Common myeloid progenitor, CD34-positive (primary cell): ENCODE results near the gene UGT1A5.

Source experiments
- CTCF ChIA-PET: fragments of 350-600 bp; sonication (Branson Sonifier 250); formaldehyde crosslinking; loops from one replicate; lab custom pipeline; 2021; ENCODE audit warnings: antibody characterized with exemption; lab: Charles Lee
- POLR2A ChIA-PET: fragments of 350-600 bp; sonication (Branson Sonifier 250); formaldehyde crosslinking; loops from one replicate; lab custom pipeline; 2021; ENCODE audit warnings: antibody characterized with exemption; lab: Charles Lee
- DNase-seq, 3 donors: peaks; one replicate each; pipeline versions ENCODE4 v3.0.0 to v3.0.0-alpha.2; 2013
- H3K27ac ChIP-seq, 2 experiments: 1 replicate in 1 of 2; 2 replicates in 1 of 2; pipeline ENCODE4 v1.7.0; 2013; ENCODE audit warnings: inconsistent platforms in 2 of 2, low read length in 2 of 2, mild to moderate bottlenecking in 2 of 2, low read depth in 1 of 2, moderate library complexity in 1 of 2; ENCODE audit not compliant: severe bottlenecking in 2 of 2, insufficient read depth in 1 of 2, poor library complexity in 1 of 2
- H3K27me3 ChIP-seq, 5 experiments: replicated peaks in 2 of 5; 1 replicate in 3 of 5; 2 replicates in 2 of 5; pipeline versions ENCODE4 v1.6.1 to v1.7.0; 2013; ENCODE audit warnings: low read length in 4 of 5, mild to moderate bottlenecking in 2 of 5, moderate library complexity in 2 of 5, inconsistent platforms in 1 of 5; ENCODE audit not compliant: insufficient read depth in 5 of 5, control insufficient read depth in 4 of 5
- H3K36me3 ChIP-seq, 4 experiments: 1 replicate in 2 of 4; 2 replicates in 2 of 4; pipeline versions ENCODE4 v1.6.1 to v1.7.0; 2013; ENCODE audit warnings: low read length in 3 of 4, control low read depth in 1 of 4, mild to moderate bottlenecking in 1 of 4; ENCODE audit not compliant: control insufficient read depth in 4 of 4, insufficient read depth in 4 of 4
- H3K4me1 ChIP-seq, 4 experiments: 1 replicate in 3 of 4; 2 replicates in 1 of 4; pipeline versions ENCODE4 v1.6.1 to v1.7.1; 2013; ENCODE audit warnings: low read length in 3 of 4, mild to moderate bottlenecking in 3 of 4, control low read depth in 1 of 4, inconsistent platforms in 1 of 4, moderate library complexity in 1 of 4; ENCODE audit not compliant: control insufficient read depth in 4 of 4, insufficient read depth in 4 of 4; ENCODE audit errors: control extremely low read depth in 1 of 4
- H3K4me3 ChIP-seq, 7 experiments: 1 replicate in 4 of 7; 2 replicates in 3 of 7; pipeline versions ENCODE4 v1.5.1 to v1.7.0; 2013; ENCODE audit warnings: mild to moderate bottlenecking in 7 of 7, low read length in 6 of 7, moderate library complexity in 6 of 7, inconsistent platforms in 2 of 7, low read depth in 2 of 7, control low read depth in 1 of 7; ENCODE audit not compliant: insufficient read depth in 4 of 7, control insufficient read depth in 1 of 7; ENCODE audit errors: extremely low read depth in 1 of 7
- H3K9me3 ChIP-seq, 5 experiments: 1 replicate in 4 of 5; 2 replicates in 1 of 5; pipeline versions ENCODE4 v1.6.1 to v1.7.1; 2013; ENCODE audit warnings: low read length in 4 of 5, mild to moderate bottlenecking in 2 of 5, inconsistent platforms in 1 of 5, low read depth in 1 of 5, moderate library complexity in 1 of 5; ENCODE audit not compliant: control insufficient read depth in 4 of 5, insufficient read depth in 2 of 5; ENCODE audit errors: control extremely low read depth in 1 of 5
- WGBS: methylation state at CpG from one replicate; pipeline ENCODE4 v1.1.5; 2013; ENCODE audit not compliant: insufficient coverage; 5-methylcytosine and 5-hydroxymethylcytosine counted together

UGT1A5 gene

GRCh38 chr2:233810385-233810784 lies 97.7 kb downstream of the UGT1A5 start:
- Histone ChIP-seq H3K4me3 (no peak overlapping the region), H3K27ac (no peak overlapping the region), H3K9me3 (no peaks in the 10 kb centered on the region), H3K4me1 (no peaks in the 10 kb centered on the region), H3K27me3 (peaks cover 0 to 7% (median 3%) of the 10 kb centered on the region in 5 experiments), H3K36me3 (no peaks in the 10 kb centered on the region)
- POLR2A ChIA-PET: no interaction called here
- WGBS: 99% methylated on average over 5 of the region's 6 CpGs
- no peak for DNase-seq
- CTCF ChIA-PET: no interaction called here

DNA sequence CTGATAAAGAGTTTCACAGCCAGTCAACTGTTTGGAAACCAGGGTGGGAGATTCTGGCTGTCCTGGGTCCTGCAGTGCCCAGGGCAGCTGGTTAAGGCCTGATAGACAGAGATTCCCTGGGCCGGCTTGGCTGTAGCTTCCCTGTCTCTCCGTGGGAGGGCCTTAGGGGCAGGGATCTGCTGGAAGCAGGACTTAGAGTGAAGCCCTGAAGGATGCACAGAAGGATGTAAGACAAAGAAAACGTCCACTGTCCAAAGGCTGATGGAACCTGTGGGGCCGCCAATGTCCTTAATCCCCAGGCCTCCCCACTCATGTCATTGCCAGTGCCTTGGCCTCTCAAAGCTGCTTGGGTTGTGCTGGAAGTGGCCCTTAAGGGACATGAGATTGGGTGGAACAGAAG lies 98.4 kb downstream of the UGT1A5 start:
- H3K36me3 ChIP-seq: no peaks in the 10 kb centered on the region
- H3K4me3 ChIP-seq: no peak overlapping the region
- 84% methylated on average over 4 of the region's 4 CpGs for WGBS
- H3K4me1 ChIP-seq: no peaks in the 10 kb centered on the region
- no peak overlapping the region for H3K27ac ChIP-seq
- ChIA-PET CTCF (no interaction called here), POLR2A (no interaction called here)
- no peaks in the 10 kb centered on the region for H3K9me3 ChIP-seq
- DNase-seq: no peak
- H3K27me3 ChIP-seq: peaks cover 0 to 7% (median 3%) of the 10 kb centered on the region in 5 experiments

DNA sequence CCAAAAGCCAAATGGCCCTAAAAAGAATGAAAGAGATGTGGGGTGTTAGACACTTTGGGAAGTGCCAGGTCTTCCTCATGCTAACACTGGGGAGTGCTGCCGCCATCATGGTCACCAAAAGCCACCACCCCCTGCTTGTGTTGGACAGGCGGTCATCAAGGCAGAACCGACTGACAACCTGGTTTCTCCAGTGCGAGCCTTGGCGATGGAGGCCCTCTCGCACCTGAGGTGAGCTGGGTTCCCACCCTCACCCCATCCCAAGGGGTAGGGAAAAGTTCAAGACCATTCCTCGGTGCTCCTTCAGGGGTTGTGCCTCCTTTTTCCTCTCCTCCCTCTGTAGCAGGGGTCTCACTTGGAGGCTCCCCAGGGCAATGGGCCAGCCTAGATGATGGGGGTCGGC lies 99.0 kb downstream of the UGT1A5 start:
- 98% methylated on average over 6 of the region's 8 CpGs for WGBS
- H3K4me1 ChIP-seq: no peaks in the 10 kb centered on the region
- POLR2A ChIA-PET: no interaction called here
- H3K4me3 ChIP-seq: no peak overlapping the region
- no peaks in the 10 kb centered on the region for H3K9me3 ChIP-seq
- H3K27ac ChIP-seq: no peak overlapping the region
- H3K27me3 ChIP-seq: peaks cover 0 to 7% (median 0%) of the 10 kb centered on the region in 5 experiments
- no peak for DNase-seq
- CTCF ChIA-PET: no interaction called here
- H3K36me3 ChIP-seq: no peaks in the 10 kb centered on the region

- Histone ChIP-seq H3K27me3 (peaks cover 0 to 7% (median 0%) of the 10 kb centered on the region in 5 experiments), H3K4me3 (no peak overlapping the region), H3K4me1 (no peaks in the 10 kb centered on the region), H3K27ac (no peak overlapping the region), H3K36me3 (no peaks in the 10 kb centered on the region), H3K9me3 (no peaks in the 10 kb centered on the region)
- ChIA-PET POLR2A (no interaction called here), CTCF (interaction anchor here (1.9 kb wide), 1 partner anchor 9 kb away, joined by 4 read pairs; no protein-coding TSS in a partner anchor)
- DNase-seq: no peak
- WGBS: 90% methylated on average over 2 of the region's 3 CpGs
Observed at GRCh38 chr2:233813236-233814055, 100.7 kb downstream of the UGT1A5 start.

DNA sequence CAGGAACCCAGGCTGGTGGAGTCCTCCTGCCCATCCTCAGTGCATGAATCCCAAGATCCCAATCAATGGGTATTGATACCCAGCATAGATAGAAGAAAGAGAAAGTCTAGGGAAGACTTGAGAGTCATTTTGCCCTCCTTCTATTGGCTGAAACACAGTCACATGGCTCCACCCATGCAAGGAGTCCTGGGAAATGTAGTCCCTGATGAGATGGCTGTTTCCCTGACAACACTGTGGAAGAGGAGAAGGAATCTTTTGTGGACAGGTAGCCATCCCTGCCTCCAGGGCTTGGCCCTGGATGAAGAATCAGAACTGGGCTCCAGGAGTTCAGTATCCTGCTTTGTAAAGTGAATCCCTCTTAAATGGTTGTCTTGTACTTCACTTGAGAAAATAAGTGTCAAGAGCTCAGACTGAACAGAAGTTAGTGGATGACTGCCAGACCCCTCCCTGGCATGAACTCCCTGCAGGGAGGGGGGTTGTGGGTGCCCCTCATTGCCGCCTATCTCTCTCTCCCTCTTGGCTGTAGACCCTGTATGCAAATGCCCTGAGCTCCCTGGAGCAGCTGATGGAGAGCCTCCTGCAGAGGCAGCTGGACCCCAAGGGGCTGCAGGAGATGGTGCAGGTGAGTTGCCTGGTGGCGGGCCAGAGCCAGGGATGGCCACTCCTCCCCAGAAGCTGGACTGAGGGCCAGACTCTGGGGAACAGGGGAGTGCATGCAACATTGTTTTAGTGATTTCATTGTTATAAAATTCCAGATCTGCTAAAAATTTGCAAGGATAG lies 101.5 kb downstream of the UGT1A5 start:
- Histone ChIP-seq H3K36me3 (no peaks in the 10 kb centered on the region), H3K4me3 (no peak overlapping the region), H3K9me3 (no peaks in the 10 kb centered on the region), H3K27ac (no peak overlapping the region), H3K4me1 (no peaks in the 10 kb centered on the region), H3K27me3 (peaks cover 0 to 7% (median 0%) of the 10 kb centered on the region in 5 experiments)
- WGBS: 88% methylated on average over 1 of the region's 2 CpGs
- DNase-seq: no peak
- ChIA-PET CTCF (interaction anchor here (1.9 kb wide), 1 partner anchor 10 kb away, joined by 4 read pairs; no protein-coding TSS in a partner anchor), POLR2A (no interaction called here)

DNA sequence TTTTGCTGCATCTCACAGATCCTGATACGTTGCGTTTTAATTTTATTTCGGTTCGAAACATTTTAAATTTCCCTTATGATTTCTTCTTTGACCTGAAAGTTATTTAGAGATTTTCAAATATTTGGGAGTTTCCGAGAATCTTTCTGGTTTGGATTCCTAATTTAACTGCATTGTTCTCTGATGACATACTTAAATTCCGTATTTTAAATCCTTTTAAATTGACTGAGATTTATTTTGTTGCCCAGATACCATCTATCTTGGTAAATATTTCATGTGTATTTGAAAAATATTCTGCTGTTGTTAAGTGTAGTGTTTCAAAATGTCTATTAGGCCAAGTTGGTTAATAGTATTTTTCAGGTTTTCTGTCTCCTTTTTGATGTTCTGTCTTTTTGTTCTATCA lies 103.2 kb downstream of the UGT1A5 start:
- POLR2A ChIA-PET: no interaction called here
- WGBS: no CpG with 5 or more reads among the region's 6 CpGs
- CTCF ChIA-PET: no interaction called here

DNA sequence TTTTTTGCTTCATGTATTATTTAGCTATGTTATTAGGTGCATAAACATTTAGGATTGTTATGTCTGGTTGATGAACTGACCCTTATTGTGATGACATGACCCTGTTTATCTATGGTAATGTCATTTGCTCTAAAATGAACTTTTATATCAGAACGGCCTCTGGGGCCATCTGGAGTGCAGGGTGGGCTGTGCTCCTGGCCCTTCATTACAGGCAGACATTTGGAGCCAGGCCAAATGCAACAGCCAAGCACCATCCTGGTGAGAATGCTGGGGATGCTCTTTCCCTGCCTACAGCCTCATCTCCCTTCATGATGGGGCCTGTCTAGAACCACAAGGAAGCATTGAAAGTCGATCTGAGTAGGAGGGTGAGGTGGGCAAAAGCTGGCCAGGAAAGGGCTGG lies 103.6 kb downstream of the UGT1A5 start:
- Histone ChIP-seq H3K27me3 (peaks cover 0 to 5% (median 0%) of the 10 kb centered on the region in 5 experiments), H3K27ac (no peak overlapping the region), H3K36me3 (no peaks in the 10 kb centered on the region), H3K4me1 (no peaks in the 10 kb centered on the region), H3K9me3 (no peaks in the 10 kb centered on the region), H3K4me3 (no peak overlapping the region)
- ChIA-PET POLR2A (no interaction called here), CTCF (no interaction called here)
- DNase-seq: no peak
- whole genome bisulfite sequencing: 100% methylated on average over 2 of the region's 2 CpGs

More for the DNA sequence above, 103.2 kb downstream of the UGT1A5 start:
- Histone ChIP-seq H3K9me3 (no peaks in the 10 kb centered on the region), H3K36me3 (no peaks in the 10 kb centered on the region), H3K4me3 (no peak overlapping the region), H3K27me3 (peaks cover 0 to 7% (median 0%) of the 10 kb centered on the region in 5 experiments), H3K27ac (no peak overlapping the region), H3K4me1 (no peaks in the 10 kb centered on the region)
- DNase-seq: no peak
